DOHH2 (cell line): ENCODE measurements around the gene PDE4D.

ENCODE experiments used
- CTCF ChIP-seq: fragments of 200-600 bp; sonication (generic); IDR thresholded peaks from one replicate; pipeline ENCODE4 v1.5.1; 2014; ENCODE audit warnings: antibody characterized with exemption, mild to moderate bottlenecking, low read depth, low read length; ENCODE audit not compliant: poor library complexity, severe bottlenecking
- EZH2phosphoT487 ChIP-seq: fragments of 200-600 bp; sonication (generic); IDR thresholded peaks from 2 replicates; pipeline ENCODE4 v1.6.1; 2017; ENCODE audit warnings: borderline replicate concordance, mild to moderate bottlenecking, antibody characterized with exemption, low read length, moderate library complexity, mixed read lengths

GRCh38 chr5:59497207-59497606 is 396.3 kb downstream of the PDE4D start:
- TF ChIP-seq CTCF (no peak), EZH2phosphoT487 (no peak)
